HG02588 (cell line): ENCODE results near the gene NCR1.
"Not testable (repeated sequence)": the region's sequence is repeated elsewhere in the genome, so short reads cannot be mapped to it uniquely, and the experiment has no call there.

Experiments used
- ATAC-seq: cut with Tn5 transposase; IDR thresholded peaks from one replicate; pipeline ENCODE4 v1.9.1; 2021; ENCODE audit warnings: mild to moderate bottlenecking, moderate library complexity; ENCODE audit not compliant: unreplicated experiment

NCR1 gene

GRCh38 chr19:54905421-54905802 is 536 bp upstream of the NCR1 start:
- ATAC-seq = no peak

DNA sequence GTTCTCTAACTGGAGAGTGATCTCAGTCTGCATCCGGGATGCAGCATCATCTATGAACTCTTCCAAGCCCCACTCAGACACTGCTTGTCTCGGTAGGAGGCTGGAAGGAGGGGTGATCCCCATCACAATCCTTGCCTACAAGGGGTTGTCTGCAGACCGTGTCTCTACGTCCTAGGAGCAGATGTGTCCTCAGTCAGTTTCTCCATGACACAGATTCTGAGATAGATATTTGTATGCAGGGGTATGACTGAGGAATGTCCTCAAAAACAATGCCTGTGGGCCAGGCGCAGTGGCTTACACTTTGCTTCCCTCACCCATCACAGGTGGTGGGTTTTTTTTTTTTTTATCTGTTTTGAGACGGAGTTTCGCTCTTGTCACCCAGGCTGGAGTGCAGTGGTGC is 871 bp downstream of the NCR1 start:
- ATAC-seq = no peak

DNA sequence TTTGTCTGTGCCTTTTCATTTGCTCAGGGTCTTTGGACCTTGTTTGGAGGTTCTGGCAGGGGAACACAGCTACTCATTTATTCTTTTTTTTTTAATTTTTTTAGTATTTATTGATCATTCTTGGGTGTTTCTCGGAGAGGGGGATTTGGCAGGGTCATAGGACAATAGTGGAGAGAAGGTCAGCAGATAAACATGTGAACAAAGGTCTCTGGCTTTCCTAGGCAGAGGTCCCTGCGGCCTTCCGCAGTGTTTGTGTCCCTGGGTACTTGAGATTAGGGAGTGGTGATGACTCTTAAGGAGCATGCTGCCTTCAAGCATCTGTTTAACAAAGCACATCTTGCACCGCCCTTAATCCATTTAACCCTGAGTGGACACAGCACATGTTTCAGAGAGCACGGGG is 2.0 kb downstream of the NCR1 start:
- ATAC-seq = not testable (repeated sequence)

DNA sequence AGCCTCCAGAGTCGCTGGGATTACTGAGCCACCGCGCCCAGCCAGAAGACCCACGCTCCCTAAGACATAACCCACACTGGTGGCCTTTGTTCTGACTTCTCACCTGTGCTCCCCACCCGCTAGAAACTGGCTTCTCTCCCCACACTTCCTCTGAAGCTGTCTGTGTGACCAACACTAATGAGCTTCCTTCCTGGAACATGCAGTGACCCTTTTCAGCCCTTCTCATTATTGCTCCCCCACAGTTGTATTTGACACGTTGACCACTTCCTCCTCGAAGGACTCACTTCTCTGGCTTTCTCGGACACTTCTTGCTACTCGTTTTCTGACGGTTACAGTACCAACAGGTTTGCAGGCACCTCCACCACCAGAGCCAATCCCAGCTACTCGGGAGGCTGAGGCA is 10.9 kb downstream of the NCR1 start:
- no peak for ATAC-seq

DNA sequence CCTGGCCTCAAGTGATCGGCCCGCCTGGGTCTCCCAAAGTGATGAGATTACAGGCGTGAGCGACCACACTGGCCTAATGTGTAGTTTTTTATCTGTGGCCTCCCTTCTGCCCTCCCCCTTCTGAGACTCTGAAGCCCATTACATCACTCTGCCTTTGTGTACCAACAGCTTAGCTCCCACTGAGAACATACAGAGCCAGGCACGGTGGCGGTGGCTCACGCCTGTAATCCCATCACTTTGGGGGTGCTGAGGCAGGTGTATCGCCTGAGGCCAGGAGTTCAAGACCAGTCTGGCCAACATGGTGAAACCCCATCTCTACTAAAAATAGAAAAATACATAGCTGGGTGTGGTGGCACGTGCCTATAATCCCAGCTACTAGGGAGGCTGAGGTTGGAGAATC is 12.6 kb downstream of the NCR1 start:
- no peak for ATAC-seq

GRCh38 chr19:54919646-54920563 is 14.0 kb downstream of the NCR1 start:
- not testable (repeated sequence) for ATAC-seq

DNA sequence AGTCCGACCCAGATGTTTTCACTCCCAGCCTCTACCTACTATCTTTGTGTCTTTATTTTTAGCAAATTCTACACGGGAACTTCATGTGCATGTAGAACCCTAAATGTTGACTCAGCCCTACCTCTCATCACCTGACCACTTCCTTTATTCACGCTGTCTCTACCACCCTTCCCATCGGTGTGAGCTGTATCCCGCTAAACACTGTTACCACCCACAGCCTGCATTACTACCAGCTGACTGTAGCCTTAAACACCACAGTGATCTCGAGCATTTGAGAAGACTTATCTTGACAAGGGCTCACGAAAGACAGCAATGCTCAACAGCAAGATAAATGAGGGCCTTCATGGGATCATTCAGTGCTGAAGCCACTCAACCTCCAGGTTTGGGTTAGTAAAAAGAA is 15.1 kb downstream of the NCR1 start:
- ATAC-seq = no peak

DNA sequence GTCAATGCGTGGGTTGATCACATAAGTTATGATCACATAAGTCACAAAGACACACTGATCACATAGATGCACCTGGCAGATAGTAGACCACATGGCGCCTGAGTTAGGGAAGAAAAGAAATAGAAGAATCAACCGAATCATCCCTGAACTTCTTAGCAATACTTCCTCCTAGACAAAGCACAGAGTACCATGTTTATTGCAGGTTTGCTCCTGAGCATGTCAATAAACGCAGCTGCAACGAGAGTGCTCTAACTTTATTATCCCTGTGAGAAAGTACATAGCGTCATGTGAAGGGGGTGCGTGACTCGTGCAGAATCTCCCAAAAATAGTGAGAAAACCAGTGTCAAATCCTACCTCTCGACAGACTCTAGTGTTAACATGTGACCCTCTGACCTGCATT is 17.3 kb downstream of the NCR1 start:
- ATAC-seq = no peak

DNA sequence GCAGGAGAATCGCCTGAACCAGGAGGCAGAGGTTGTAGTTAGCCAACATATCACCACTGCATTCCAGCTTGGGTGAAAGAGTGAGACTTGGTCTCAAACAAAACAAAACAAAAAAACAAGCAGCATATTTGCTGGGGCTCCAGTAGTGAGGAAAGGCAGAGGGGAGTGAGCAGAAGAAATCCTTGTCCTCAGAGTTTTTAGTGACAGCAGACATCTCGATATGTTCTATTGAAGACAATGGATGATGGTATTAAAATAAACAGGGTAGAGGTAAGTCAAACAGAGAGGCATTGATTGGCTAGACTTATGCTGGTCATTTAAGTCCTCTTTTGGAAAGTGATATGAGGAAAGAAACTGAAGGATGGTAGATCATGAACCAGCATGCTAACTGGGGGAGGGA is 22.4 kb downstream of the NCR1 start:
- ATAC-seq = no peak

GRCh38 chr19:54937926-54938325 is 32.0 kb downstream of the NCR1 start:
- no peak for ATAC-seq

DNA sequence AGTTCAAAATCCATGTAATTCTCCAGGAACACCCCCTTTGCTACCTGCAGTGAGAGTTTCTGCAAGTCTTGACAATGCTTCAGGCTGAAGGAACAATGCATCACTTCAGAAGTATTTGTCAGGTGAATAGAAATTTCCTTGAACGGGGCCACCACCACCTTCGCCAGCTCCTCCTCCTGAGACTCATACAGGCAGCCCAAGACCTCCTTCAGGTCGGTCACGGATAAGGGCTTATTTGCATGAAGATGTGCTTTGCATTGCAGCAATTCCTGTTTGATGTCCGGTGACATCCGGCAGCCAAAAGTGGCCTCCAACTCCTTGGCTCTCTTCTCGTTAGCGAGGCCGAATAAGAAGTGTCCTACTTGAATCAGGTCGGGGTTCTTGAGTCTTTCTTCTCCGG is 33.0 kb downstream of the NCR1 start:
- ATAC-seq = no peak

DNA sequence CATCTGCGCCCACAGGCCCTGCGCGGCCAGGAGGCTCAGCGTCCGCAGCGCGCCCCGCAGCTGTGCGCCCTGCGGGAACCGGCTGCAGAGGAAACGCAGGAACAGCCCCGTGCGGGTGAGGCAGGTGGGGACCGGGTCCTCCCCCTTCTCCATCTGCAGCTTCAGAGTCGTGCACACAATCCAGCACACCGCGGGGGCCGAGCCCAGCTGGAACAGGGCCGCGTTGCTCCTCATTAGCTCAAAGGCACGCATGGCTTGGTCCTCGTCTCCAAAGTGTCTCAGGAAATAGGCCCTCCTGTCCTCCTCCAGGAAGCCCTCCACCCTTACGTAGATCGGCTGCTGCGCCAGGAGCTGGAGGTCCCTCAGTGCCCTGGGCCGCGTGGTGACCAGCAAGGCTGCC is 33.6 kb downstream of the NCR1 start:
- ATAC-seq = not testable (repeated sequence)

- not testable (repeated sequence) for ATAC-seq
These were observed 37.9 kb downstream of the NCR1 start for GRCh38 chr19:54943772-54944361.

GRCh38 chr19:54947381-54947780 is 41.4 kb downstream of the NCR1 start, which contains the start of gene NLRP7:
Gene NLRP7 (minus strand): TSS chr19:54947530.
- ATAC-seq = no peak

DNA sequence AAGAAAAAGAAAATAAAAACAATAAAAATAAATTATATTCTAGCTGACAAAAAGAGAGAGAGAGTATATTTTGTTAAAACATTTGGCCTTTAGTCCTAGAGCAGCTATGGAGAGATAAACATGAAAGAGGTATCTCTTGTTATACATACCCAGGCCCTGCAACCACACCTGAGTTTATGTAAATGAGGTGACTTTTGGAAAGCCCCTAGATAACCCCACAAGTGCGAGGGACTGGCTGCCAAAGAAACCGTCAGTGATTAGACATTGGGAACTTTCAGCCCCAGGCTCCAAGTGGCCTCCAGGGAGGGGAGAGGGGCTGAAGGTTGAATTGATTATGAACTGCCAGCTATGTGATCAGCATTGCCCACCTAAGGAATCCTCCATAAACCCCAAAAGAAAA is 43.5 kb downstream of the NCR1 start:
- no peak for ATAC-seq

DNA sequence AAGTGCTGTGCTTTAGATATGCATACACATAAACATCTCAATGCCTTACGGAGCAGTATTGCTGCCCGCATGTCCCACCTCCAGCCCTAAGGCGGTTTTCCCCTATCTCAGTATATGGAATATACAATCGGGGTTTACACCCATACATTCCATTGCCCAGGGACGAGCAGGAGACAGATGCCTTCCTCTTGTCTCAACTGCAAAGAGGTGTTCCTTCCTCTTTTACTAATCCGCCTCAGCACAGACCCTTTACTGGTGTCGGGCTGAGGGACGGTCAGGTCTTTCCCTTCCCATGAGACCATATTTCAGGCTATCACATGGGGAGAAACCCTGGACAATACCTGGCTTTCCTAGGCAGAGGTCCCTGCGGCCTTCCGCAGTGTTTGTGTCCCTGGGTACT is 44.6 kb downstream of the NCR1 start:
- ATAC-seq = not testable (repeated sequence)

DNA sequence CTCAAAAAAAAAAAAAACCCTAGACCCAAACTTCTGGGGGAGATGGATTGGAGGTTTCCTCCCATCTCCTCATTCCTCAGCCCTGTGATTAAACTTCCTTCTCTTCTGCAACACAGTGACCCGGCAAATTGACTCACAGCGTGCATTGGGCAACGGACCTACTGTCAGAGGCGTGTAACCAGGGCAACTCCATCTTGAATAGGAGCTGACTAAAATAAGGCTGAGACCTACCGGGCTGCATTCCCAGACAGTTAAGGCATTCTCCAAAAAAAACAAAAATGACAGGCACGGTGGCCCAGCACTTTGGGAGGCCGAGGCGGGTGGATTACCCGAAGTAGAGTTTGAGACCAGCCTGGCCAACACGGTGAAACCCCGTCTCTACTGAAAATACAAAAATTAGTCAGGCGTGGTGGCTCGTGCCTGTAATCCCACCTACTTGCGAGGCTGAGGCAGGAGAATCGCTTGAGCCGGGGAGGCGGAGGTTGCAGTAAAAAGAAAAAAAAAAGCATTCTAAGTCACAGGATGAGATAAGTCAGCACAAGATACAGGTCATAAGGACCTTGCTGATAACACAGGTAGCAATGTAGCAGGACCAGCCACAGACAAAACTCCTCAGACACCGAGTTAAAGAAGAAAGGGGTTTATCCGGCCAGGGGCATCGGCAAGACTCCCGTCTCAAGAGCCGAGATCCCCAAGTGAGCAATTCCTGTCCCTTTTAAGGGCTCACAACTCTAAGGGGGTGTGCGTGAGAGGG is 46.8 kb downstream of the NCR1 start:
- no peak for ATAC-seq

GRCh38 chr19:54953345-54953713 is 47.4 kb downstream of the NCR1 start:
- ATAC-seq = not testable (repeated sequence)

- no peak for ATAC-seq
These were observed 49.4 kb downstream of the NCR1 start for GRCh38 chr19:54955376-54955775.

DNA sequence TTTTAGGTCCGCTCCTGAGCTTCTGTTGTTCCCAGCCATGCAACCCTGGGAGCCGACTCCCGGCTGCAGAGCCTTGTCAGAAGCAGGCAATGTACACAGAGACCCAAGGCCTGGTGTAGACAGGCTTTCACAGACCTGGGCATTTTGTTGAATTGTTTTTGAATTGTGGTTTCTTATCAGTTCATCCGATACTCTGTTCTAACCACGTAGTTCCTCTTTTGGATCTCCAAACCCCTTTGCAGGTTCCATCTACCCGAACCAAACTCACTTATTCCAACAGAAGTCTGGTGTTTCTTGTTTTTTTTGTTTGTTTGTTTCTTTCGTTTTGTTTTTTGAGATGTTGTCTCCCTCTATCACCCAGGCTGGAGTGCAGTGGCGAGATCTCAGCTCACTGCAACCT is 53.9 kb downstream of the NCR1 start:
- no peak for ATAC-seq
